ENCODE measurements around the gene STK39. TPM values are rescaled to one million over a fixed set of nuclear protein-coding genes. Genes with fewer than 3 reads are reported as not detected.
"Not testable (repeated sequence)": the region's sequence is repeated elsewhere in the genome, so short reads cannot be mapped to it uniquely, and the experiment has no call there.

Gene STK39
- total and polyA plus RNA-seq, 2 experiments from 2014 or later: 3.2 to 14.6 TPM

DNA sequence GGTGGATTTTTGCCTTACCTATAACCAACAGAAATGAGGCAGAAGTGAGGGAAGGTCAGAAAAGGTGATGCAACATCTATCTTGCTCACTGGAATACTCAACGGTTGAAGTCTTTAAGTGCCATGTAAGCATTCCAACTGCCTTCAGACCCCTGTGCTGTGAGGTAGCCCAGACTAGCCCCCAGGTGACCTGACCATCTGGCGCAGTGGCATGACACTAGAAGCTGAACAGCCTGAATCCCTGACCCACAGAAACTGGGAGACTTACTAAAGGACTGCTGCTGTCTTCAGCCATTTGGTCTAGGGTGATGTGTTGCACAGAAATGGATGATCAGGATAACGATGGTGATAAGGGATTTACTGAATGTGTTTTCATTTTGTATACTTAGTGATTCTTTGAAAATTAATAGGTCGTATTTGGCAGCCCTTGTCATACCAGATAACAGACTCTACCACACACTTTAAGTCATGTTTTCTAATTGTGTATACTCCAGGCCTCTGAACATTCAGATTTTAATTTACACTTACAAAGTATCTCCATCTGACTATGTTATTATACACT, 161.5 kb downstream of the STK39 start:
- no peak for DNase-seq
- no peaks in the 10 kb centered on the region for H3F3A ChIP-seq (ENCODE audit: insufficient read depth)
- H3K36me3 ChIP-seq (ENCODE audit: low read depth): no peaks in the 10 kb centered on the region
- H4K20me1 ChIP-seq (ENCODE audit: insufficient read depth): no peaks in the 10 kb centered on the region
- H2AFZ ChIP-seq: no peak overlapping the region
- H3K4me2 ChIP-seq (ENCODE audit: unreplicated experiment): no peak overlapping the region
- in situ Hi-C loops (cut with MboI): no loop called here
- no peaks in the 10 kb centered on the region for H3K79me2 ChIP-seq (ENCODE audit: insufficient read depth)
- no peaks in the 10 kb centered on the region for H3K4me1 ChIP-seq (ENCODE audit: insufficient read depth)
- H3K9me3 ChIP-seq (ENCODE audit: low read depth): no peaks in the 10 kb centered on the region
- H3K27ac ChIP-seq: no peak overlapping the region
- WGBS, 2 experiments (ENCODE audit: low coverage in 1 of 2, low lambda C conversion rate in 2 of 2, missing lambda C conversion rate in 2 of 2): 89 to 92% methylated on average over 4 of the region's 4 CpGs
- TF ChIP-seq EZH2phosphoT487 (IDR thresholded peaks at IDR 0.05; ENCODE audit: insufficient read depth, low read depth) (no peak), EZH2 (IDR thresholded peaks at IDR 0.05; ENCODE audit: insufficient read depth, poor library complexity, severe bottlenecking) (no peak)
- H3K4me3 ChIP-seq: no peak overlapping the region
- H3K9ac ChIP-seq: no peak overlapping the region
- no peaks in the 10 kb centered on the region for H3K9me2 ChIP-seq (ENCODE audit: insufficient read depth)
- H3K27me3 ChIP-seq (replicated peaks; ENCODE audit: insufficient read depth): no peaks in the 10 kb centered on the region

DNA sequence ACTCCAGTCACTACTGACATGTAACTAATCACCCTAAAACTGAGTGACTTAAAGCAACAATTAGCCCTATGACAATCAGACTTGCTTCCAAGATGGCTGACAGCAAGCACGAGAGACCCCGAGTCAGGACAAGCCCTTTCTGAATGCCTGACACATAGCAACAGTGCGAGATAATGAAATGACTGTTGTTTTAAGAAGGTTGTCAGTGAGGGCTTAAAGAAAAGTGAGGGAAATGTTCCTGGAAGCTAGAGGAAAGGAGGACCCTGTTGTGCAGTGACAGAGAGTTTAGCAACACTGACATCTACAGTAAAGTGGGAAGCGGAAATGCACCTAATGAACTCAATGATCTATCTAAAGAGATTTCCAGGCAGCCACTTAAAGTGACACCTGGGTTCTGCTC, 163.1 kb downstream of the STK39 start:
- Histone ChIP-seq H3K4me1 (ENCODE audit: insufficient read depth) (no peaks in the 10 kb centered on the region), H2AFZ (no peak overlapping the region), H3K4me2 (ENCODE audit: unreplicated experiment) (no peak overlapping the region), H4K20me1 (ENCODE audit: insufficient read depth) (no peaks in the 10 kb centered on the region), H3K4me3 (no peak overlapping the region), H3K36me3 (ENCODE audit: low read depth) (no peaks in the 10 kb centered on the region), H3K27me3 (replicated peaks; ENCODE audit: insufficient read depth) (no peaks in the 10 kb centered on the region), H3K9me2 (ENCODE audit: insufficient read depth) (no peaks in the 10 kb centered on the region), H3K9ac (no peak overlapping the region), H3K27ac (no peak overlapping the region), H3K9me3 (ENCODE audit: low read depth) (no peaks in the 10 kb centered on the region), H3F3A (ENCODE audit: insufficient read depth) (no peaks in the 10 kb centered on the region), H3K79me2 (ENCODE audit: insufficient read depth) (no peaks in the 10 kb centered on the region)
- 96 to 99% methylated on average over 4 of the region's 4 CpGs for WGBS, 2 experiments (ENCODE audit: low coverage in 1 of 2, low lambda C conversion rate in 2 of 2, missing lambda C conversion rate in 2 of 2)
- no peak for TF ChIP-seq EZH2phosphoT487 (IDR thresholded peaks at IDR 0.05; ENCODE audit: insufficient read depth, low read depth)
- no peak for TF ChIP-seq EZH2 (IDR thresholded peaks at IDR 0.05; ENCODE audit: insufficient read depth, poor library complexity, severe bottlenecking)
- in situ Hi-C loops (cut with MboI): no loop called here
- no peak for DNase-seq

DNA sequence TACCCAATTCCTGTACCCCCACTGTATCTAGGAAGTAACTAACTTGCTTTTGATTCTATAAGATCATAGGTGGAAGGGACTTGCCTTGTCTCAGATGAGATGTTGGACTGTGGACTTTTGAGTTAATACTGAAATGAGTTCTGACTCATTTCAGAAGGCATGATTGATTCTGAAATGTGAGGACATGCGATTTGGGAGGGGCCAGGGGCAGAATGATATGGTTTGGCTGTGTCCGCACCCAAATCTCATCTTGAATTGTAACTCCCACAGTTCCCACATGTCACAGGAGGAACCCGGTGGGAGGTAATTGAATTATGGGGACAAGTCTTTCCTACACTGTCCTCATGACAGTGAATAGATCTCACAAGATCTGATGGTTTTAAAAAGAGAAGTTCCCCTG, 165.9 kb downstream of the STK39 start:
- WGBS, 2 experiments (ENCODE audit: low coverage in 1 of 2, low lambda C conversion rate in 2 of 2, missing lambda C conversion rate in 2 of 2): 82 to 85% methylated on average over 3 of the region's 3 CpGs

DNA sequence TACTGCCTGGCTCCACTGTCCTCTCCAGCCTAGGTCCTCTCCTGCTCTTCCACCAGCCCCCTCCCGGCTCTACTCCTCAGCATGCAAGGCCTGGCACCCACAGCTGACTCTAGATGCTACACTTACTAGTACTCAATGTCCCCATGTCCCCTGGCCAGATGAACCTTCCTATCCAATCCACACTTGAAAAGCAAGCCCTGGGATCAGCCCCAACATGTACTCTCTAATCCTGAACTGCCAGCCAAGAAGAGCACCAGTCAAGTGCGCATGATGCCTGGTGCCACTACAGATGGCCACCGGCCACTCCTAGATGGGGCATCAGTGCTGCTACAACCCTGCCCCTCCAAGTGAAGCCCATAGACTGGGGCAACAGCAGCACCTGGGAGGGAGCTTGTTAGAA, 168.2 kb downstream of the STK39 start:
- Histone ChIP-seq H3K27me3 (replicated peaks; ENCODE audit: insufficient read depth) (no peaks in the 10 kb centered on the region), H3K9ac (no peak overlapping the region), H3K27ac (no peak overlapping the region), H3K4me3 (no peak overlapping the region), H3F3A (ENCODE audit: insufficient read depth) (no peaks in the 10 kb centered on the region), H2AFZ (no peak overlapping the region), H3K9me2 (ENCODE audit: insufficient read depth) (no peaks in the 10 kb centered on the region), H3K9me3 (ENCODE audit: low read depth) (no peaks in the 10 kb centered on the region), H3K79me2 (ENCODE audit: insufficient read depth) (no peaks in the 10 kb centered on the region), H3K4me2 (ENCODE audit: unreplicated experiment) (no peak overlapping the region), H3K36me3 (ENCODE audit: low read depth) (no peaks in the 10 kb centered on the region), H3K4me1 (ENCODE audit: insufficient read depth) (no peaks in the 10 kb centered on the region), H4K20me1 (ENCODE audit: insufficient read depth) (no peaks in the 10 kb centered on the region)
- in situ Hi-C loops (cut with MboI): no loop called here
- DNase-seq: no peak
- TF ChIP-seq EZH2 (IDR thresholded peaks at IDR 0.05; ENCODE audit: insufficient read depth, poor library complexity, severe bottlenecking) (no peak), EZH2phosphoT487 (IDR thresholded peaks at IDR 0.05; ENCODE audit: insufficient read depth, low read depth) (no peak)
- 94 to 98% methylated on average over 3 of the region's 3 CpGs for WGBS, 2 experiments (ENCODE audit: low coverage in 1 of 2, low lambda C conversion rate in 2 of 2, missing lambda C conversion rate in 2 of 2)

More for the DNA sequence above, 165.9 kb downstream of the STK39 start:
- H3K4me2 ChIP-seq (ENCODE audit: unreplicated experiment); H3K9ac ChIP-seq; H3K9me3 ChIP-seq (ENCODE audit: low read depth); H3K27ac ChIP-seq; H3F3A ChIP-seq (ENCODE audit: insufficient read depth); H3K4me1 ChIP-seq (ENCODE audit: insufficient read depth); H3K79me2 ChIP-seq (ENCODE audit: insufficient read depth); in situ Hi-C loops (cut with MboI); DNase-seq; H3K36me3 ChIP-seq (ENCODE audit: low read depth); H3K4me3 ChIP-seq; H4K20me1 ChIP-seq (ENCODE audit: insufficient read depth); H3K27me3 ChIP-seq (replicated peaks; ENCODE audit: insufficient read depth); H3K9me2 ChIP-seq (ENCODE audit: insufficient read depth); H2AFZ ChIP-seq: not testable (repeated sequence)

DNA sequence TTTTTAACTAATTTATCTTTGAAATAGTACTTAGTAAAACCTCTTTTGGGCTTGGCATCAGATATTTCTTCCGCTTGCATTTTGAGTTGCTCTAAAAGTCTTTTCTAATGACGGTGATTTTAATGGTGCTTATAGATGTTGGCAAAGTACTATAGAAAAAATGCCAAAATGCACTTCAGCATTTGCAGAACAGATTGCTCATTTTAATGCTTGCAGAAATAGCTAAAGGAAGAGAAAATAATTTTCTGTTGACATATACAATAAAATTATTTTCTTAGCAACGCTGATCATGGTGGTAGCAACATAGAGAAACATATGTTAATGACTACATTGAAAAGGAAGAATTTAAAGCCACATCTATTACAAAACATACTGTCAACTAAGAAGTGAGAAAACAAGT, 170.7 kb downstream of the STK39 start:
- no peaks in the 10 kb centered on the region for H3K27me3 ChIP-seq (replicated peaks; ENCODE audit: insufficient read depth)
- H2AFZ ChIP-seq: no peak overlapping the region
- H3F3A ChIP-seq (ENCODE audit: insufficient read depth): no peaks in the 10 kb centered on the region
- in situ Hi-C loops (cut with MboI): no loop called here
- H3K9me3 ChIP-seq (ENCODE audit: low read depth): no peaks in the 10 kb centered on the region
- no peaks in the 10 kb centered on the region for H3K79me2 ChIP-seq (ENCODE audit: insufficient read depth)
- no peak overlapping the region for H3K9ac ChIP-seq
- H3K4me1 ChIP-seq (ENCODE audit: insufficient read depth): 0 out of 2 replicates have a peak, but pooled peaks cover 4% of the 10 kb centered on the region
- H3K4me3 ChIP-seq: no peak overlapping the region
- no peaks in the 10 kb centered on the region for H3K9me2 ChIP-seq (ENCODE audit: insufficient read depth)
- no peaks in the 10 kb centered on the region for H3K36me3 ChIP-seq (ENCODE audit: low read depth)
- no peak for TF ChIP-seq EZH2 (IDR thresholded peaks at IDR 0.05; ENCODE audit: insufficient read depth, poor library complexity, severe bottlenecking)
- TF ChIP-seq EZH2phosphoT487 (IDR thresholded peaks at IDR 0.05; ENCODE audit: insufficient read depth, low read depth): no peak
- no peak overlapping the region for H3K4me2 ChIP-seq (ENCODE audit: unreplicated experiment)
- H4K20me1 ChIP-seq (ENCODE audit: insufficient read depth): no peaks in the 10 kb centered on the region
- 64 to 67% methylated on average over 3 of the region's 3 CpGs for WGBS, 2 experiments (ENCODE audit: low coverage in 1 of 2, low lambda C conversion rate in 2 of 2, missing lambda C conversion rate in 2 of 2)
- H3K27ac ChIP-seq: no peak overlapping the region
- DNase-seq: no peak

All from GM23248 (cell line).